Caco-2 (cell line): ENCODE data around the gene TSPAN9. TPM values are rescaled to one million over a fixed set of nuclear protein-coding genes. Genes with fewer than 3 reads are reported as not detected.
A peak's percentile ranks its signal among the peaks of the same experiment; 100 is the strongest.

Experiments used
- BruUV-seq: library from RNA; stranded (reverse); fragments of 400-500 nt; replicated peaks from 2 replicates; lab custom pipeline; 2021; lab: Mats Ljungman, UMichigan
- CTCF ChIA-PET: fragments of 300-600 bp; sonication (Branson Sonifier 250); formaldehyde crosslinking; loops from one replicate; lab custom pipeline; 2022; ENCODE audit warnings: antibody characterized with exemption; lab: Charles Lee
- POLR2A ChIA-PET: fragments of 300-600 bp; sonication (Branson Sonifier 250); formaldehyde crosslinking; loops from one replicate; lab custom pipeline; 2022; ENCODE audit warnings: antibody characterized with exemption; lab: Charles Lee
- DNase-seq, 2 experiments: peaks; one replicate each; pipeline versions ENCODE4 v3.0.0 to v3.0.0-alpha.2; 2020 to 2022
- H3K27me3 ChIP-seq: replicated peaks from 2 replicates; pipeline ENCODE4 v1.6.0; 2011; ENCODE audit warnings: low read length; ENCODE audit not compliant: control insufficient read depth, insufficient read depth
- H3K36me3 ChIP-seq: 2 replicates; pipeline ENCODE4 v1.5.1; 2011; ENCODE audit warnings: low read length; ENCODE audit not compliant: control insufficient read depth, insufficient read depth
- H3K4me1 ChIP-seq: fragments of 250-450 bp; sonication (Bioruptor Pico); 2 replicates; pipeline ENCODE4 v1.5.1; 2020; ENCODE audit warnings: mild to moderate bottlenecking
- H3K4me3 ChIP-seq: 2 replicates; pipeline ENCODE4 v1.5.1; 2011; ENCODE audit warnings: low read depth, mild to moderate bottlenecking, control low read depth, low read length
- H3K9me3 ChIP-seq: fragments of 250-450 bp; sonication (Bioruptor Pico); 2 replicates; pipeline ENCODE4 v1.5.1; 2020; ENCODE audit warnings: mild to moderate bottlenecking, moderate library complexity
- H3K27ac Mint-ChIP-seq: one replicate; pipeline ENCODE4 v1.8.0; 2022; ENCODE audit warnings: mixed read lengths; ENCODE audit not compliant: unreplicated experiment
- H3K27me3 Mint-ChIP-seq: one replicate; pipeline ENCODE4 v1.8.0; 2022; ENCODE audit warnings: mixed read lengths; ENCODE audit not compliant: insufficient read depth, unreplicated experiment
- H3K36me3 Mint-ChIP-seq: one replicate; pipeline ENCODE4 v1.8.0; 2022; ENCODE audit warnings: mild to moderate bottlenecking, mixed read lengths; ENCODE audit not compliant: insufficient read depth, unreplicated experiment
- H3K4me1 Mint-ChIP-seq: one replicate; pipeline ENCODE4 v1.8.0; 2022; ENCODE audit warnings: low read depth, mixed read lengths; ENCODE audit not compliant: unreplicated experiment
- H3K4me3 Mint-ChIP-seq: one replicate; pipeline ENCODE4 v1.8.0; 2022; ENCODE audit warnings: mild to moderate bottlenecking, moderate library complexity, mixed read lengths; ENCODE audit not compliant: unreplicated experiment
- H3K9me3 Mint-ChIP-seq: one replicate; pipeline ENCODE4 v1.8.0; 2022; ENCODE audit warnings: mixed read lengths; ENCODE audit not compliant: unreplicated experiment
- intact Hi-C: fragments of 100-400 bp; cut with micrococcal nuclease; formaldehyde crosslinking; loops from one replicate; pipeline ENCODE4 v1.10.0; 2022; ENCODE audit not compliant: unreplicated experiment
- total RNA-seq: library from RNA; stranded (reverse); gene quantifications from 2 replicates; pipeline ENCODE4 v1.2.3, GENCODE V29; 2022
- TF ChIP-seq, protein P1 (sequence below), 2 experiments: fragments of 200-600 bp in 1 of 2; IDR thresholded peaks; 1 replicate in 1 of 2; 2 replicates in 1 of 2; pipeline versions ENCODE4 v1.5.1 to v1.8.0; 2011 to 2022; ENCODE audit warnings: antibody characterized with exemption in 1 of 2, control low read depth in 1 of 2, inconsistent platforms in 1 of 2, low read depth in 1 of 2, low read length in 1 of 2, mild to moderate bottlenecking in 1 of 2, moderate library complexity in 1 of 2; ENCODE audit not compliant: insufficient read depth in 1 of 2, severe bottlenecking in 1 of 2, unreplicated experiment in 1 of 2

The TSPAN9 gene
- total RNA-seq, 1 experiment from 2014 or later, result 49.1 TPM

- H3K9me3 ChIP-seq, result peaks cover 7% of the 10 kb centered on the region; the same call in 1 of the 2 replicates
- no peak overlapping the region for H3K4me3 ChIP-seq
- Mint-ChIP-seq H3K27me3 (no peaks in the 10 kb centered on the region), H3K27ac (no peak overlapping the region), H3K4me1 (peaks cover 30% of the 10 kb centered on the region), H3K9me3 (no peaks in the 10 kb centered on the region), H3K36me3 (peaks cover 8% of the 10 kb centered on the region), H3K4me3 (no peak overlapping the region)
- H3K27me3 ChIP-seq, result no peaks in the 10 kb centered on the region
- no peaks in the 10 kb centered on the region for H3K36me3 ChIP-seq
- TF ChIP-seq, protein P1, sequence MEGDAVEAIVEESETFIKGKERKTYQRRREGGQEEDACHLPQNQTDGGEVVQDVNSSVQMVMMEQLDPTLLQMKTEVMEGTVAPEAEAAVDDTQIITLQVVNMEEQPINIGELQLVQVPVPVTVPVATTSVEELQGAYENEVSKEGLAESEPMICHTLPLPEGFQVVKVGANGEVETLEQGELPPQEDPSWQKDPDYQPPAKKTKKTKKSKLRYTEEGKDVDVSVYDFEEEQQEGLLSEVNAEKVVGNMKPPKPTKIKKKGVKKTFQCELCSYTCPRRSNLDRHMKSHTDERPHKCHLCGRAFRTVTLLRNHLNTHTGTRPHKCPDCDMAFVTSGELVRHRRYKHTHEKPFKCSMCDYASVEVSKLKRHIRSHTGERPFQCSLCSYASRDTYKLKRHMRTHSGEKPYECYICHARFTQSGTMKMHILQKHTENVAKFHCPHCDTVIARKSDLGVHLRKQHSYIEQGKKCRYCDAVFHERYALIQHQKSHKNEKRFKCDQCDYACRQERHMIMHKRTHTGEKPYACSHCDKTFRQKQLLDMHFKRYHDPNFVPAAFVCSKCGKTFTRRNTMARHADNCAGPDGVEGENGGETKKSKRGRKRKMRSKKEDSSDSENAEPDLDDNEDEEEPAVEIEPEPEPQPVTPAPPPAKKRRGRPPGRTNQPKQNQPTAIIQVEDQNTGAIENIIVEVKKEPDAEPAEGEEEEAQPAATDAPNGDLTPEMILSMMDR (IDR thresholded peaks at IDR 0.05; ENCODE audit: insufficient read depth in 1 of 2, low read depth in 1 of 2, low read length in 1 of 2, severe bottlenecking in 1 of 2, unreplicated experiment in 1 of 2), result no peak
- H3K4me1 ChIP-seq, result peaks cover 6% of the 10 kb centered on the region
- intact Hi-C loops, result no loop called here
- ChIA-PET POLR2A (no interaction called here), CTCF (no interaction called here)
- no TSS peak for BruUV-seq
- no peak for DNase-seq
Measured at GRCh38 chr12:3230758-3231375, 153.7 kb downstream of the TSPAN9 start.

- Histone ChIP-seq H3K27me3 (no peaks in the 10 kb centered on the region), H3K9me3 (peaks cover 7% of the 10 kb centered on the region; the same call in 1 of the 2 replicates), H3K4me3 (no peak overlapping the region), H3K36me3 (no peaks in the 10 kb centered on the region), H3K4me1 (peaks cover 12% of the 10 kb centered on the region)
- Mint-ChIP-seq H3K27ac (no peak overlapping the region), H3K36me3 (peaks cover 8% of the 10 kb centered on the region), H3K4me3 (no peak overlapping the region), H3K9me3 (no peaks in the 10 kb centered on the region), H3K27me3 (no peaks in the 10 kb centered on the region), H3K4me1 (peaks cover 35% of the 10 kb centered on the region)
- CTCF ChIA-PET, result no interaction called here
- no TSS peak for BruUV-seq
- POLR2A ChIA-PET, result no interaction called here
- intact Hi-C loops, result no loop called here
- TF ChIP-seq, protein P1 (IDR thresholded peaks at IDR 0.05; ENCODE audit: insufficient read depth in 1 of 2, low read depth in 1 of 2, low read length in 1 of 2, severe bottlenecking in 1 of 2, unreplicated experiment in 1 of 2), result no peak
- no peak for DNase-seq
Measured at GRCh38 chr12:3231399-3231876, 154.3 kb downstream of the TSPAN9 start.

- H3K27ac Mint-ChIP-seq, result peak overlapping the region; percentile 16
- ChIA-PET CTCF (no interaction called here), POLR2A (no interaction called here)
- no peak for DNase-seq
- H3K36me3 Mint-ChIP-seq, result no peaks in the 10 kb centered on the region
- Histone ChIP-seq H3K4me3 (no peak overlapping the region), H3K27me3 (no peaks in the 10 kb centered on the region), H3K9me3 (peaks cover under 1% of the 10 kb centered on the region; the same call in 1 of the 2 replicates), H3K4me1 (peaks cover 24% of the 10 kb centered on the region), H3K36me3 (no peaks in the 10 kb centered on the region)
- no TSS peak for BruUV-seq
- TF ChIP-seq, protein P1 (IDR thresholded peaks at IDR 0.05; ENCODE audit: insufficient read depth in 1 of 2, low read depth in 1 of 2, low read length in 1 of 2, severe bottlenecking in 1 of 2, unreplicated experiment in 1 of 2), result no peak
- H3K4me3 Mint-ChIP-seq, result no peak overlapping the region
- no peaks in the 10 kb centered on the region for H3K9me3 Mint-ChIP-seq
- intact Hi-C loops, result no loop called here
- no peaks in the 10 kb centered on the region for H3K27me3 Mint-ChIP-seq
- peaks cover 43% of the 10 kb centered on the region for H3K4me1 Mint-ChIP-seq
Measured at GRCh38 chr12:3233797-3234196, 156.6 kb downstream of the TSPAN9 start.
